ENCODE results near the gene ZDHHC20.

DNA sequence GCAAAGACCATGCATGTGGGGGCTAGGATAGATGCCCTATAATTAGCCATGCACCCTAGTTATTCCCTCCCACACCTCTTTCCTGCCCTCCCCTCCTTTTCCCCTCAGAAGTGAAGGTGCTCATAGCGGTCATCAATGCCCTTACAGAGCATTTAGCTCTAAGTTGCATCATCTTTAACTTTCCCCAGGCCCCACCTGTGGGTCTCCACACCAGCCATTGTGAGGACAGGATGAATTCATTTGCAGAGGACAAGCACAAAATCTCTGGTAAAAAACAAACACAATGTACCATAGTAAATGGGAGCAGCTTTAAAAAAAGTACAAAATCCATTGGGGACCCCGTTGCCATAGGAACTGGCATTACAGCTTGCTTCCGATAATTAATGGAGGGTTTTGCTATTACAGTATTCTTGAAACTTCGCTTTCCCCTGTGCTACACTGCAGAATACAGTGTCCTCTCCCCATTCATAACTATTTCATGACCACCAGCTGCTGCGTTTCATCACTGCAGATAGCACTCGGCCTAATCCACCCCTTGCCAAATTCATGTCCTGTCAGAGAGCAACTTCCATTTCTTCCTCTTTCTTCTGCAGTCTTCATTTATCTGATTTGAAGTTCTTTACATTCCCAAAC lies 110.5 kb downstream of the ZDHHC20 start:
- TF ChIP-seq, protein P1, sequence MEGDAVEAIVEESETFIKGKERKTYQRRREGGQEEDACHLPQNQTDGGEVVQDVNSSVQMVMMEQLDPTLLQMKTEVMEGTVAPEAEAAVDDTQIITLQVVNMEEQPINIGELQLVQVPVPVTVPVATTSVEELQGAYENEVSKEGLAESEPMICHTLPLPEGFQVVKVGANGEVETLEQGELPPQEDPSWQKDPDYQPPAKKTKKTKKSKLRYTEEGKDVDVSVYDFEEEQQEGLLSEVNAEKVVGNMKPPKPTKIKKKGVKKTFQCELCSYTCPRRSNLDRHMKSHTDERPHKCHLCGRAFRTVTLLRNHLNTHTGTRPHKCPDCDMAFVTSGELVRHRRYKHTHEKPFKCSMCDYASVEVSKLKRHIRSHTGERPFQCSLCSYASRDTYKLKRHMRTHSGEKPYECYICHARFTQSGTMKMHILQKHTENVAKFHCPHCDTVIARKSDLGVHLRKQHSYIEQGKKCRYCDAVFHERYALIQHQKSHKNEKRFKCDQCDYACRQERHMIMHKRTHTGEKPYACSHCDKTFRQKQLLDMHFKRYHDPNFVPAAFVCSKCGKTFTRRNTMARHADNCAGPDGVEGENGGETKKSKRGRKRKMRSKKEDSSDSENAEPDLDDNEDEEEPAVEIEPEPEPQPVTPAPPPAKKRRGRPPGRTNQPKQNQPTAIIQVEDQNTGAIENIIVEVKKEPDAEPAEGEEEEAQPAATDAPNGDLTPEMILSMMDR (IDR thresholded peaks at IDR 0.05): no peak
- TF ChIP-seq EP300 (IDR thresholded peaks at IDR 0.05): no peak

All from ovary (tissue), 3 donors.